IMR-90 (cell line): ENCODE results near the gene SAMD4B. TPM values are rescaled to one million over a fixed set of nuclear protein-coding genes. Genes with fewer than 3 reads are reported as not detected.

Experiments
- ATAC-seq: fragments of 200-7000 bp; cut with Tn5 transposase; 2 replicates; pipeline ENCODE4 v1.9.1; 2020; ENCODE audit warnings: low read depth, mild to moderate bottlenecking, moderate library complexity
- BruUV-seq: library from RNA; stranded (reverse); fragments of 400-500 nt; replicated peaks from 2 replicates; lab custom pipeline; 2021; lab: Mats Ljungman, UMichigan
- CTCF ChIA-PET: fragments of 300-600 bp; formaldehyde crosslinking; extraction: SDS; loops from one replicate; lab custom pipeline; 2021; ENCODE audit warnings: antibody characterized with exemption; lab: Yijun Ruan, JAX
- POLR2A ChIA-PET: fragments of 300-600 bp; sonication (Branson Sonifier 250); formaldehyde crosslinking; loops from one replicate; lab custom pipeline; 2022; ENCODE audit warnings: antibody characterized with exemption; ENCODE audit not compliant: unreplicated experiment; lab: Charles Lee
- DNase-seq: peaks from one replicate; pipeline ENCODE4 v3.0.0; 2013
- H2AFZ ChIP-seq: replicated peaks from 2 replicates; pipeline ENCODE3; 2013; ENCODE audit warnings: low read length, mild to moderate bottlenecking; ENCODE audit not compliant: poor library complexity
- H2AK5ac ChIP-seq: 2 replicates; pipeline ENCODE4 v1.6.1; 2013; ENCODE audit warnings: low read depth, low read length, inconsistent platforms
- H2AK9ac ChIP-seq: replicated peaks from 2 replicates; pipeline ENCODE3; 2013; ENCODE audit warnings: mild to moderate bottlenecking, low read depth, low read length, moderate library complexity; ENCODE audit not compliant: poor library complexity
- H2BK120ac ChIP-seq: 2 replicates; pipeline ENCODE4 v1.6.1; 2013; ENCODE audit warnings: low read depth, low read length, inconsistent platforms
- H2BK15ac ChIP-seq: 3 replicates; pipeline ENCODE4 v1.6.1; 2013; ENCODE audit warnings: low read depth, low read length, inconsistent platforms
- H2BK20ac ChIP-seq: 2 replicates; pipeline ENCODE4 v1.6.1; 2013; ENCODE audit warnings: low read depth, mild to moderate bottlenecking, inconsistent platforms, low read length, moderate library complexity
- H2BK5ac ChIP-seq: 2 replicates; pipeline ENCODE4 v1.6.1; 2013; ENCODE audit warnings: mild to moderate bottlenecking, low read depth, low read length, inconsistent platforms; ENCODE audit not compliant: poor library complexity, severe bottlenecking
- H3K14ac ChIP-seq: replicated peaks from 2 replicates; pipeline ENCODE4 v1.6.1; 2013; ENCODE audit warnings: low read depth, low read length, inconsistent platforms
- H3K18ac ChIP-seq: 2 replicates; pipeline ENCODE4 v1.6.1; 2013; ENCODE audit warnings: low read depth, low read length, control low read depth
- H3K23ac ChIP-seq: 2 replicates; pipeline ENCODE4 v1.6.1; 2013; ENCODE audit warnings: low read depth, low read length, inconsistent platforms
- H3K27ac ChIP-seq: 2 replicates; pipeline ENCODE4 v1.5.1; 2013; ENCODE audit warnings: mild to moderate bottlenecking, control low read depth, low read length; ENCODE audit not compliant: insufficient read depth
- H3K27me3 ChIP-seq: 2 replicates; pipeline ENCODE4 v1.6.1; 2013; ENCODE audit warnings: low read length; ENCODE audit not compliant: control insufficient read depth, insufficient read depth
- H3K36me3 ChIP-seq: 2 replicates; pipeline ENCODE4 v1.6.1; 2013; ENCODE audit warnings: low read length, mixed read lengths; ENCODE audit not compliant: control insufficient read depth, insufficient read depth
- H3K4ac ChIP-seq: 2 replicates; pipeline ENCODE4 v1.6.1; 2013; ENCODE audit warnings: low read depth, low read length, inconsistent platforms
- H3K4me1 ChIP-seq: 2 replicates; pipeline ENCODE4 v1.6.1; 2013; ENCODE audit warnings: low read length, mixed read lengths; ENCODE audit not compliant: control insufficient read depth, insufficient read depth
- H3K4me2 ChIP-seq: 2 replicates; pipeline ENCODE4 v1.6.1; 2013; ENCODE audit warnings: low read depth, mild to moderate bottlenecking, control low read depth, low read length, moderate library complexity
- H3K4me3 ChIP-seq: 2 replicates; pipeline ENCODE4 v1.5.1; 2013; ENCODE audit warnings: low read depth, mild to moderate bottlenecking, control low read depth, low read length, moderate library complexity; ENCODE audit not compliant: insufficient read depth
- H3K56ac ChIP-seq: 2 replicates; pipeline ENCODE4 v1.6.1; 2013; ENCODE audit warnings: low read length, inconsistent platforms; ENCODE audit not compliant: insufficient read depth; ENCODE audit errors: extremely low read depth
- H3K79me1 ChIP-seq, 2 experiments: 2 replicates each; pipeline ENCODE4 v1.6.1; 2013; ENCODE audit warnings: low read length in 2 of 2, inconsistent platforms in 1 of 2, low read depth in 1 of 2
- H3K9ac ChIP-seq: 2 replicates; pipeline ENCODE4 v1.6.1; 2013; ENCODE audit warnings: low read depth, low read length, control low read depth
- H3K9me1 ChIP-seq: 2 replicates; pipeline ENCODE4 v1.6.1; 2013; ENCODE audit warnings: low read length, inconsistent platforms; ENCODE audit not compliant: insufficient read depth
- H3K9me3 ChIP-seq: 2 replicates; pipeline ENCODE4 v1.6.1; 2013; ENCODE audit warnings: low read length; ENCODE audit not compliant: control insufficient read depth, insufficient read depth
- H4K20me1 ChIP-seq: 2 replicates; pipeline ENCODE4 v1.6.1; 2013; ENCODE audit warnings: low read length, inconsistent platforms; ENCODE audit not compliant: insufficient read depth
- H4K5ac ChIP-seq: 2 replicates; pipeline ENCODE4 v1.6.1; 2013; ENCODE audit warnings: mild to moderate bottlenecking, low read depth, low read length, control low read depth
- H4K8ac ChIP-seq, 2 experiments: 2 replicates each; pipeline ENCODE4 v1.6.1; 2013; ENCODE audit warnings: low read depth in 2 of 2, low read length in 2 of 2, control low read depth in 1 of 2, inconsistent platforms in 1 of 2
- H4K91ac ChIP-seq: 2 replicates; pipeline ENCODE4 v1.6.1; 2013; ENCODE audit warnings: low read depth, low read length, inconsistent platforms; ENCODE audit not compliant: insufficient read depth
- BHLHE40 ChIP-seq: fragments of 150-350 bp; IDR thresholded peaks from 2 replicates; pipeline ENCODE4 v1.6.1; 2016; ENCODE audit warnings: mild to moderate bottlenecking, low read depth, low read length
- CEBPB ChIP-seq: IDR thresholded peaks from 2 replicates; pipeline ENCODE4 v1.6.1; 2012; ENCODE audit warnings: low read depth, low read length, improper control_type of control experiment
- CHD1 ChIP-seq: IDR thresholded peaks from 2 replicates; pipeline ENCODE4 v1.6.1; 2012; ENCODE audit warnings: low read depth, low read length, improper control_type of control experiment
- FOS ChIP-seq: fragments of 150-350 bp; IDR thresholded peaks from 2 replicates; pipeline ENCODE4 v1.6.1; 2016; ENCODE audit warnings: low read depth, low read length
- MAFK ChIP-seq: IDR thresholded peaks from 2 replicates; pipeline ENCODE4 v1.6.1; 2012; ENCODE audit warnings: low read depth, low read length, improper control_type of control experiment
- MXI1 ChIP-seq: IDR thresholded peaks from 2 replicates; pipeline ENCODE4 v1.6.1; 2012; ENCODE audit warnings: low read depth, mild to moderate bottlenecking, low read length, moderate library complexity, borderline replicate concordance
- NFE2L2 ChIP-seq: fragments of 150-350 bp; IDR thresholded peaks from 2 replicates; pipeline ENCODE4 v1.6.1; 2016; ENCODE audit warnings: low read depth, mild to moderate bottlenecking, low read length
- RAD21 ChIP-seq: IDR thresholded peaks from 2 replicates; pipeline ENCODE4 v1.6.1; 2012; ENCODE audit warnings: low read length, improper control_type of control experiment
- RCOR1 ChIP-seq: IDR thresholded peaks from 2 replicates; pipeline ENCODE4 v1.6.1; 2012; ENCODE audit warnings: mild to moderate bottlenecking, low read length, improper control_type of control experiment; ENCODE audit not compliant: insufficient replicate concordance
- SMC3 ChIP-seq: fragments of 150-350 bp; IDR thresholded peaks from 2 replicates; pipeline ENCODE4 v1.6.1; 2016; ENCODE audit warnings: low read depth, mild to moderate bottlenecking, antibody characterized with exemption, low read length, moderate library complexity
- USF2 ChIP-seq: fragments of 150-350 bp; IDR thresholded peaks from 2 replicates; pipeline ENCODE4 v1.6.1; 2017; ENCODE audit warnings: mild to moderate bottlenecking, antibody characterized with exemption, low read length, low read depth
- WGBS, 2 experiments: methylation state at CpG; one replicate each; pipeline versions ENCODE4 v1.1.5 to v1.1.7; 2013; ENCODE audit warnings: missing lambda C conversion rate in 2 of 2; ENCODE audit not compliant: insufficient read length in 1 of 2; ENCODE audit errors: extremely low coverage in 2 of 2; 5-methylcytosine and 5-hydroxymethylcytosine counted together
- dilution Hi-C: fragments of 300-500 bp; cut with HindIII; formaldehyde crosslinking; loops from one replicate; pipeline ENCODE4 v1.14.3; 2018; ENCODE audit warnings: low sequenced_read_pairs; ENCODE audit not compliant: unreplicated experiment
- in situ Hi-C: fragments of 300-500 bp; cut with MboI; formaldehyde crosslinking; loops from 3 replicates; pipeline ENCODE4 v1.14.3; 2019; ENCODE audit warnings: low sequenced_read_pairs, inconsistent platforms, mixed read lengths
- intact Hi-C: fragments of 100-400 bp; cut with micrococcal nuclease; formaldehyde crosslinking; loops from 2 replicates; pipeline ENCODE4 v1.10.0; 2022
- polyA plus RNA-seq, 3 experiments: library from polyadenylated mRNA; depleted of rRNA; stranded (reverse); fragments of >200 nt; gene quantifications; 2 replicates each; pipeline ENCODE4 v1.2.3, GENCODE V29; 2012; ENCODE audit warnings: low replicate concordance in 1 of 3
- total RNA-seq: library from RNA; depleted of rRNA; stranded (reverse); fragments of >200 nt; gene quantifications from 2 replicates; pipeline ENCODE4 v1.2.3, GENCODE V29; 2012

The SAMD4B gene
- total and polyA plus RNA-seq, 2 of the 4 experiments (the other 2 are of a cell fraction) = 18.3 to 97.2 TPM

DNA sequence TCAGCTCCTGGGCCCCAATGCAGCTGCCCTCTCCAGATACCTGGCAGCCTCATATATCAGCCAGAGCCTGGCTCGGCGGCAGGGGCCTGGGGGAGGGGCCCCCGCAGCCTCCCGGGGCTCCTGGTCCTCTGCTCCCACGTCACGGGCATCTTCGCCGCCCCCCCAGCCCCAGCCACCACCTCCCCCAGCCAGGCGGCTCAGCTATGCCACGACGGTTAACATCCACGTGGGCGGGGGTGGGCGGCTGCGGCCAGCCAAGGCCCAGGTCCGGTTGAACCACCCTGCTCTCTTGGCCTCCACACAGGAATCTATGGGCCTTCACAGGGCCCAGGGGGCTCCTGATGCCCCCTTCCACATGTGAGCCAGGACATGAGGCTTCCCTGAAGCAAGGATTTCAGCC is 82.7 kb downstream of the SAMD4B start:
- H3K9me1 ChIP-seq = peaks cover 8% of the 10 kb centered on the region
- H3K79me1 ChIP-seq = peaks cover 4 to 53% of the 10 kb centered on the region in 2 experiments; a peak in 3 of 4 replicates
- no peak overlapping the region for H4K91ac ChIP-seq
- H3K4ac ChIP-seq = no peak overlapping the region
- no peak overlapping the region for H2AK9ac ChIP-seq
- peaks cover 11% of the 10 kb centered on the region for H3K4me1 ChIP-seq
- intact Hi-C loops (no loop called here), dilution Hi-C loops (no loop called here), in situ Hi-C loops (loop anchor here (25.0 kb wide), 1 partner anchor 412 kb away; the partner anchor contains the start of genes DYRK1B and FBL)
- no peak overlapping the region for H2BK120ac ChIP-seq
- TF ChIP-seq RAD21 (no peak), MAFK (no peak), RCOR1 (no peak), SMC3 (no peak), MXI1 (no peak), BHLHE40 (no peak), USF2 (no peak), CHD1 (no peak), NFE2L2 (no peak), CEBPB (no peak), FOS (no peak)
- no peak overlapping the region for H2BK20ac ChIP-seq
- H3K23ac ChIP-seq = no peak overlapping the region
- H3K14ac ChIP-seq = no peak overlapping the region
- ATAC-seq = no peak
- no peak overlapping the region for H3K56ac ChIP-seq
- no peak overlapping the region for H2BK5ac ChIP-seq
- H2BK15ac ChIP-seq = no peak overlapping the region
- H3K27me3 ChIP-seq = no peaks in the 10 kb centered on the region
- no peak overlapping the region for H3K4me3 ChIP-seq
- ChIA-PET POLR2A (no interaction called here), CTCF (no interaction called here)
- no peak overlapping the region for H4K5ac ChIP-seq
- H3K36me3 ChIP-seq = peaks cover 53% of the 10 kb centered on the region
- no TSS peak for BruUV-seq
- no peak overlapping the region for H3K18ac ChIP-seq
- H2AK5ac ChIP-seq = no peak overlapping the region
- no peak overlapping the region for H3K9ac ChIP-seq
- H4K8ac ChIP-seq = no peak overlapping the region
- H3K27ac ChIP-seq = no peak overlapping the region
- peaks cover 11% of the 10 kb centered on the region for H4K20me1 ChIP-seq
- H2AFZ ChIP-seq = no peak overlapping the region
- 84% methylated on average over 10 of the region's 16 CpGs; no CpG with 5 or more reads in 1 of the 2 experiments for WGBS, 2 experiments
- DNase-seq = no peak
- no peak overlapping the region for H3K4me2 ChIP-seq
- no peaks in the 10 kb centered on the region for H3K9me3 ChIP-seq
